H1 (cell line): ENCODE data around the gene CEP104. TPM values are rescaled to one million over a fixed set of nuclear protein-coding genes. Genes with fewer than 3 reads are reported as not detected.

ENCODE experiments used
- CREB1 ChIP-seq: IDR thresholded peaks from 2 replicates; pipeline ENCODE4 v1.6.1; 2012; ENCODE audit warnings: inconsistent platforms
- EP300 ChIP-seq, 2 experiments: IDR thresholded peaks; 1 replicate in 1 of 2; 2 replicates in 1 of 2; pipeline ENCODE4 v1.6.1; 2011 to 2012; ENCODE audit warnings: low read depth in 2 of 2, low read length in 2 of 2, mild to moderate bottlenecking in 2 of 2, borderline replicate concordance in 1 of 2, inconsistent platforms in 1 of 2, moderate library complexity in 1 of 2
- HDAC2 ChIP-seq, 2 experiments: fragments of 300-600 bp in 1 of 2; sonication (generic) in 1 of 2; IDR thresholded peaks; 2 replicates each; pipeline ENCODE4 v1.6.1; 2011 to 2012; ENCODE audit warnings: low read depth in 2 of 2, low read length in 2 of 2, mild to moderate bottlenecking in 2 of 2, moderate library complexity in 2 of 2, borderline replicate concordance in 1 of 2, inconsistent platforms in 1 of 2
- POU5F1 ChIP-seq: IDR thresholded peaks from 2 replicates; pipeline ENCODE4 v1.6.1; 2011; ENCODE audit warnings: low read depth, mild to moderate bottlenecking, low read length, moderate library complexity
- SIN3A ChIP-seq, 2 experiments: IDR thresholded peaks in 1 of 2; conservative IDR thresholded peaks in 1 of 2; 2 replicates each; pipeline ENCODE4 v1.6.1; 2011 to 2012; ENCODE audit warnings: low read length in 2 of 2, improper control_type of control experiment in 1 of 2, low read depth in 1 of 2, mild to moderate bottlenecking in 1 of 2
- SIRT6 ChIP-seq: IDR thresholded peaks from one replicate; pipeline ENCODE4 v1.7.1; 2012; ENCODE audit warnings: low read length, inconsistent platforms
- YY1 ChIP-seq: IDR thresholded peaks from 2 replicates; pipeline ENCODE4 v1.6.1; 2011; ENCODE audit warnings: low read depth, mild to moderate bottlenecking, low read length
- polyA plus RNA-seq, 7 experiments: library from polyadenylated mRNA; depleted of rRNA in 3 of 7; stranded (reverse) in 5 of 7; unstranded in 2 of 7; fragments of >200 nt in 5 of 7; fragments of 200-250 nt in 2 of 7; gene quantifications; 1 replicate in 5 of 7; 2 replicates in 1 of 7; 4 replicates in 1 of 7; pipeline versions ENCODE4 v1.2.1 to v1.2.3, GENCODE V29; 2011 to 2013; ENCODE audit warnings: missing spikeins in 2 of 7, mixed read lengths in 2 of 7
- total RNA-seq: library from RNA; stranded (reverse); fragmentation: NEBNext Ultra II Directional; extraction: Animal tissue kit (Norgen Biotek cat#: 25700); gene quantifications from 2 replicates; pipeline ENCODE4 v1.2.1, GENCODE V29; 2021
- TF ChIP-seq, protein P1 (sequence below), 3 experiments: IDR thresholded peaks; 1 replicate in 2 of 3; 2 replicates in 1 of 3; pipeline versions ENCODE4 v1.5.1 to v1.6.1; 2011; ENCODE audit warnings: low read length in 3 of 3, mild to moderate bottlenecking in 3 of 3, inconsistent platforms in 2 of 3, low read depth in 1 of 3, moderate library complexity in 1 of 3; ENCODE audit not compliant: insufficient read depth in 1 of 3; ENCODE audit errors: control extremely low read depth in 1 of 3
- TF ChIP-seq, protein P2 (sequence below): IDR thresholded peaks from 2 replicates; pipeline ENCODE4 v1.6.1; 2012; ENCODE audit warnings: inconsistent platforms

The CEP104 gene
- total and polyA plus RNA-seq, 2 of the 8 experiments (the other 6 are each of a cell fraction or from before 2014, with no cell fraction given) = 8.0 to 43.9 TPM

DNA sequence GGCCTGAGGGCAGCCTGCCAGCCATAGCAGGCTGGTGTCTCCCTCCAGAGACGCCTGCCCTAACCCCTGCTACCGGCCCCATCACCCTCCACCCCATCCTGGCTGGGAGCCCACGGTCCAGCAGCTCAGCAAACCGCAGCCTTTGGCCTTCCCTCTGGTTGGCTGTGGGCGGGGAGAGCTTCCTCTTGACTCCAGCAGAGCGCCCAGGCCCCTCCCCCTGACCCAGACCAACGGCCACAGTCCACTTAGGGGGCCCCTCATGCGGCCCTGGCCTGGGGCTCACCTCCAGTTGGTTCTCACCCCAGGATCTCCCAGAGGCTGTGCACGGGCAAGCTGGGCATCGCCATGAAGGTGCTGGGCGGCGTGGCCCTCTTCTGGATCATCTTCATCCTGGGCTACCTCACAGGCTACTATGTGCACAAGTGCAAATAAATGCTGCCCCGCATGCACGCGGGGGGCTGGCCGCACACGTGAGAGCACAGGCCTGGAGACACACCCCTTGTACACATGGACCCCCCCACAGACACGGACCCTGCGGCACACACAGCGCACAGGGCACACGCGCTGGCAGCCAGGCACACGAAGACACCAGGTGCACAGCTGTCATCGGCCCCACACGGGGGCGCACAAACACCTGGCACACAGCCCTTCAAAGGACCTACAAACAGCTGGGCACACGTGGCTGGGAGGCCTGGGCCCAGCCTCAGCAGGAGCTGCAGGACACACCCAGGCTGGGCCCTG, 81.4 kb downstream of the CEP104 start (continued):
- TF ChIP-seq, protein P1, sequence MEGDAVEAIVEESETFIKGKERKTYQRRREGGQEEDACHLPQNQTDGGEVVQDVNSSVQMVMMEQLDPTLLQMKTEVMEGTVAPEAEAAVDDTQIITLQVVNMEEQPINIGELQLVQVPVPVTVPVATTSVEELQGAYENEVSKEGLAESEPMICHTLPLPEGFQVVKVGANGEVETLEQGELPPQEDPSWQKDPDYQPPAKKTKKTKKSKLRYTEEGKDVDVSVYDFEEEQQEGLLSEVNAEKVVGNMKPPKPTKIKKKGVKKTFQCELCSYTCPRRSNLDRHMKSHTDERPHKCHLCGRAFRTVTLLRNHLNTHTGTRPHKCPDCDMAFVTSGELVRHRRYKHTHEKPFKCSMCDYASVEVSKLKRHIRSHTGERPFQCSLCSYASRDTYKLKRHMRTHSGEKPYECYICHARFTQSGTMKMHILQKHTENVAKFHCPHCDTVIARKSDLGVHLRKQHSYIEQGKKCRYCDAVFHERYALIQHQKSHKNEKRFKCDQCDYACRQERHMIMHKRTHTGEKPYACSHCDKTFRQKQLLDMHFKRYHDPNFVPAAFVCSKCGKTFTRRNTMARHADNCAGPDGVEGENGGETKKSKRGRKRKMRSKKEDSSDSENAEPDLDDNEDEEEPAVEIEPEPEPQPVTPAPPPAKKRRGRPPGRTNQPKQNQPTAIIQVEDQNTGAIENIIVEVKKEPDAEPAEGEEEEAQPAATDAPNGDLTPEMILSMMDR (IDR thresholded peaks at IDR 0.05; ENCODE audit: control extremely low read depth in 1 of 3, insufficient read depth in 1 of 3, low read depth in 1 of 3, low read length in 3 of 3) = peak in 2 of 3 experiments; percentile 74 to 75; a peak in 3 of 4 replicates
- TF ChIP-seq CREB1 (peak; percentile 57), POU5F1 (no peak), HDAC2 (IDR thresholded peaks at IDR 0.05; ENCODE audit: borderline replicate concordance in 1 of 2, low read depth in 2 of 2, low read length in 2 of 2) (no peak; a peak in 1 of 4 replicates), YY1 (peak; percentile 60; the same call in 1 of the 2 replicates), SIRT6 (no peak), SIN3A (conservative IDR thresholded peaks at IDR 0.05 in 1 of 2, IDR thresholded peaks at IDR 0.05 in 1 of 2; ENCODE audit: low read depth in 1 of 2, low read length in 2 of 2) (peak; percentile 86 to 89; a peak in 3 of 4 replicates), EP300 (IDR thresholded peaks at IDR 0.05; ENCODE audit: borderline replicate concordance in 1 of 2, low read depth in 2 of 2, low read length in 2 of 2) (no peak)
- TF ChIP-seq, protein P2, sequence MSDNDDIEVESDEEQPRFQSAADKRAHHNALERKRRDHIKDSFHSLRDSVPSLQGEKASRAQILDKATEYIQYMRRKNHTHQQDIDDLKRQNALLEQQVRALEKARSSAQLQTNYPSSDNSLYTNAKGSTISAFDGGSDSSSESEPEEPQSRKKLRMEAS = peak; percentile 95
- TF ChIP-seq, all 59 proteins: peak for 10
